ENCODE results near the gene SARM1. TPM values are rescaled to one million over a fixed set of nuclear protein-coding genes. Genes with fewer than 3 reads are reported as not detected.

The SARM1 gene
- polyA plus RNA-seq, 3 donors, result 0.78 to 7.1 (median 0.90) TPM

GRCh38 chr17:28413804-28414203 is 42.3 kb downstream of the SARM1 start:
- no peaks in the 10 kb centered on the region for H4K20me1 ChIP-seq (ENCODE audit: insufficient read depth, low read length)
- H2AFZ ChIP-seq (ENCODE audit: insufficient read depth, low read depth, low read length, poor library complexity, severe bottlenecking), result no peak overlapping the region
- H3K4me1 ChIP-seq (ENCODE audit: control insufficient read depth in 1 of 2, insufficient read depth in 2 of 2, low read length in 2 of 2), result no peaks in the 10 kb centered on the region
- no peaks in the 10 kb centered on the region for H3K9me3 Mint-ChIP-seq
- no peak overlapping the region for H3K4me3 ChIP-seq (replicated peaks in 1 of 3; ENCODE audit: low read depth in 2 of 3, low read length in 3 of 3)
- intact Hi-C loops (cut with micrococcal nuclease), result loop anchor here in 1 of 2 donors (10.0 kb wide), 1 partner anchor 179 kb away; no protein-coding TSS in a partner anchor
- H3K36me3 ChIP-seq (replicated peaks in 1 of 2; ENCODE audit: control insufficient read depth in 1 of 2, insufficient read depth in 2 of 2, low read length in 2 of 2), result no peaks in the 10 kb centered on the region
- TF ChIP-seq CTCF (IDR thresholded peaks at IDR 0.05), result no peak
- H3K27ac Mint-ChIP-seq, result no peak overlapping the region
- no peaks in the 10 kb centered on the region for H3K36me3 Mint-ChIP-seq
- no peak overlapping the region for H3K9ac ChIP-seq (ENCODE audit: insufficient read depth, low read length, poor library complexity, severe bottlenecking)
- H3K4me1 Mint-ChIP-seq, result peaks cover 6% of the 10 kb centered on the region
- no peak for DNase-seq
- H3K27me3 ChIP-seq (ENCODE audit: control insufficient read depth in 2 of 2, insufficient read depth in 2 of 2, low read length in 2 of 2), result no peaks in the 10 kb centered on the region
- no peak overlapping the region for H3K4me2 ChIP-seq (replicated peaks; ENCODE audit: extremely low read depth, low read length, poor library complexity, severe bottlenecking)
- no peak overlapping the region for H3K4me3 Mint-ChIP-seq
- no peaks in the 10 kb centered on the region for H3K79me2 ChIP-seq (ENCODE audit: insufficient read depth, low read length)
- 93% methylated on average over 6 of the region's 7 CpGs for WGBS (ENCODE audit: insufficient coverage)
- no peak overlapping the region for H3K27ac ChIP-seq (ENCODE audit: low read depth in 1 of 2, low read length in 2 of 2)
- H3K9me3 ChIP-seq (replicated peaks in 1 of 2; ENCODE audit: control insufficient read depth in 1 of 2, insufficient read depth in 1 of 2, low read length in 2 of 2), result no peaks in the 10 kb centered on the region
- H3K27me3 Mint-ChIP-seq (ENCODE audit: low read depth in 3 of 3), result peaks cover 4 to 9% (median 4%) of the 10 kb centered on the region in 3 donors

- no peaks in the 10 kb centered on the region for H3K9me3 ChIP-seq (replicated peaks in 1 of 2; ENCODE audit: control insufficient read depth in 1 of 2, insufficient read depth in 1 of 2, low read length in 2 of 2)
- Mint-ChIP-seq H3K27me3 (ENCODE audit: low read depth in 3 of 3) (peaks cover 4 to 11% (median 4%) of the 10 kb centered on the region in 3 donors), H3K4me1 (peaks cover 6% of the 10 kb centered on the region), H3K36me3 (no peaks in the 10 kb centered on the region), H3K9me3 (no peaks in the 10 kb centered on the region), H3K27ac (no peak overlapping the region), H3K4me3 (no peak overlapping the region)
- H3K4me2 ChIP-seq (replicated peaks; ENCODE audit: extremely low read depth, low read length, poor library complexity, severe bottlenecking), result no peak overlapping the region
- no peaks in the 10 kb centered on the region for H3K27me3 ChIP-seq (ENCODE audit: control insufficient read depth in 2 of 2, insufficient read depth in 2 of 2, low read length in 2 of 2)
- H2AFZ ChIP-seq (ENCODE audit: insufficient read depth, low read depth, low read length, poor library complexity, severe bottlenecking), result no peak overlapping the region
- no peak overlapping the region for H3K9ac ChIP-seq (ENCODE audit: insufficient read depth, low read length, poor library complexity, severe bottlenecking)
- intact Hi-C loops (cut with micrococcal nuclease), result loop anchor here in 1 of 2 donors (10.0 kb wide), 1 partner anchor 181 kb away; no protein-coding TSS in a partner anchor
- no peak for TF ChIP-seq CTCF (IDR thresholded peaks at IDR 0.05)
- no peaks in the 10 kb centered on the region for H3K79me2 ChIP-seq (ENCODE audit: insufficient read depth, low read length)
- no peaks in the 10 kb centered on the region for H4K20me1 ChIP-seq (ENCODE audit: insufficient read depth, low read length)
- DNase-seq, result no peak
- H3K4me1 ChIP-seq (ENCODE audit: control insufficient read depth in 1 of 2, insufficient read depth in 2 of 2, low read length in 2 of 2), result no peaks in the 10 kb centered on the region
- WGBS (ENCODE audit: insufficient coverage), result 100% methylated on average over 2 of the region's 3 CpGs
- no peaks in the 10 kb centered on the region for H3K36me3 ChIP-seq (replicated peaks in 1 of 2; ENCODE audit: control insufficient read depth in 1 of 2, insufficient read depth in 2 of 2, low read length in 2 of 2)
- no peak overlapping the region for H3K4me3 ChIP-seq (replicated peaks in 1 of 3; ENCODE audit: low read depth in 2 of 3, low read length in 3 of 3)
- H3K27ac ChIP-seq (ENCODE audit: low read depth in 1 of 2, low read length in 2 of 2), result no peak overlapping the region
Observed at GRCh38 chr17:28415886-28416285, 44.4 kb downstream of the SARM1 start.

All from CD14-positive monocyte (primary cell).